Lower lobe of right lung (tissue), 2 donors: ENCODE data around the gene SOX8. TPM values are rescaled to one million over a fixed set of nuclear protein-coding genes. Genes with fewer than 3 reads are reported as not detected.
A peak's percentile ranks its signal among the peaks of the same experiment; 100 is the strongest.
"Not testable (repeated sequence)": the region's sequence is repeated elsewhere in the genome, so short reads cannot be mapped to it uniquely, and the experiment has no call there.

Source experiments
- ATAC-seq, 2 donors: fragments of 200-7000 bp; cut with Tn5 transposase; one replicate each; pipeline ENCODE4 v1.9.1; 2020 to 2022; ENCODE audit warnings: mild to moderate bottlenecking in 2 of 2, moderate library complexity in 2 of 2
- DNase-seq: peaks from one replicate; pipeline ENCODE4 v3.0.0-alpha.2; 2020
- H3K27ac ChIP-seq: fragments of 200-600 bp; one replicate; pipeline ENCODE4 v1.8.0; 2022
- H3K27me3 ChIP-seq: fragments of 200-600 bp; one replicate; pipeline ENCODE4 v1.8.0; 2022; ENCODE audit warnings: low read depth
- H3K36me3 ChIP-seq: fragments of 200-600 bp; one replicate; pipeline ENCODE4 v1.8.0; 2022; ENCODE audit warnings: mild to moderate bottlenecking
- H3K4me1 ChIP-seq: fragments of 200-600 bp; one replicate; pipeline ENCODE4 v1.8.0; 2022
- H3K4me3 ChIP-seq: fragments of 200-600 bp; one replicate; pipeline ENCODE4 v1.8.0; 2022; ENCODE audit warnings: mild to moderate bottlenecking
- H3K9me3 ChIP-seq: fragments of 200-600 bp; one replicate; pipeline ENCODE4 v1.8.0; 2022
- intact Hi-C: fragments of 100-400 bp; cut with DNase I; formaldehyde crosslinking; loops from one replicate; pipeline ENCODE4 v1.11.0; 2022
- total RNA-seq: library from RNA; stranded (reverse); fragmentation: NEBNext Ultra II Directional; extraction: Animal tissue kit (Norgen Biotek cat#: 25700); gene quantifications from one replicate; pipeline ENCODE4 v1.2.1, GENCODE V29; 2021
- TF ChIP-seq, protein P1 (sequence below): fragments of 200-600 bp; IDR thresholded peaks from one replicate; pipeline ENCODE4 v1.8.0; 2022; ENCODE audit warnings: antibody characterized with exemption, mild to moderate bottlenecking
- donor health status: DM: no; HTN: yes; CAD: no; lungs with severe emphysema.

The SOX8 gene
- total RNA-seq, 1 donor from 2014 or later: 0.15 TPM

DNA sequence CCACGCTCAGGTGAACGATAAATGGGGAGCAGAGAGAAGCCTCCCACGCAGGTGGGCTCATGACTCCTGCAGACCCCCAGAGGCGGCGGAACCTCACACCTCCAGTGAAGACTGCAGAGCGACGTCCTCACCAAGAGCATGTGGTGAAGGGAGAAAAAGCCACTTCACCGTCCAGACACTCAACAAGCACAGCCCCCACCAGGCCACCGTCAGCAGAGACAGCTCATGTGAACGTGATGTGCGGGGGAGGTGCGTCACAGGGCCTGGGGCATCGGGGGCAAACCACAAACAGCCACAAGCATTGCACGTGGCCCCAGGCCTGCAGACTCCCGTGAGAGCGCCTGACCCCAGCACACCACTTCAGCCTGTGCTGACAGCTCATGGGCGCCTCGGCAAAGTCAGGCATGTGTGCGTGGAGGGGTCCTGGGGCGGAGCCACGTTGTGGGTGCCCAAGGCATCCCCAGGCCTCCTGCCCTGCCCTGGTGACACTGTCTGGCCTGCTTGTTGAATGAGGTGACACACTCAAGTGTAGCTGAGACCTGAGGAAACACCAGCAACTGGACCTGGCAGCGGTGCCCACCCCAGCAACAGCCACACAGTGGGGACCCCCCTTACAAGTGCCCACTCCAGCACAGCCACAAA is 29.8 kb upstream of the SOX8 start:
- TF ChIP-seq, protein P1, sequence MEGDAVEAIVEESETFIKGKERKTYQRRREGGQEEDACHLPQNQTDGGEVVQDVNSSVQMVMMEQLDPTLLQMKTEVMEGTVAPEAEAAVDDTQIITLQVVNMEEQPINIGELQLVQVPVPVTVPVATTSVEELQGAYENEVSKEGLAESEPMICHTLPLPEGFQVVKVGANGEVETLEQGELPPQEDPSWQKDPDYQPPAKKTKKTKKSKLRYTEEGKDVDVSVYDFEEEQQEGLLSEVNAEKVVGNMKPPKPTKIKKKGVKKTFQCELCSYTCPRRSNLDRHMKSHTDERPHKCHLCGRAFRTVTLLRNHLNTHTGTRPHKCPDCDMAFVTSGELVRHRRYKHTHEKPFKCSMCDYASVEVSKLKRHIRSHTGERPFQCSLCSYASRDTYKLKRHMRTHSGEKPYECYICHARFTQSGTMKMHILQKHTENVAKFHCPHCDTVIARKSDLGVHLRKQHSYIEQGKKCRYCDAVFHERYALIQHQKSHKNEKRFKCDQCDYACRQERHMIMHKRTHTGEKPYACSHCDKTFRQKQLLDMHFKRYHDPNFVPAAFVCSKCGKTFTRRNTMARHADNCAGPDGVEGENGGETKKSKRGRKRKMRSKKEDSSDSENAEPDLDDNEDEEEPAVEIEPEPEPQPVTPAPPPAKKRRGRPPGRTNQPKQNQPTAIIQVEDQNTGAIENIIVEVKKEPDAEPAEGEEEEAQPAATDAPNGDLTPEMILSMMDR: no peak
- intact Hi-C loops: no loop called here
- Histone ChIP-seq H3K4me3 (no peak overlapping the region), H3K4me1 (no peaks in the 10 kb centered on the region), H3K27me3 (no peaks in the 10 kb centered on the region), H3K36me3 (peaks cover 22% of the 10 kb centered on the region), H3K9me3 (no peaks in the 10 kb centered on the region), H3K27ac (no peak overlapping the region)
- DNase-seq (no peak), ATAC-seq (peak in 1 of 2 donors; percentile 17)

DNA sequence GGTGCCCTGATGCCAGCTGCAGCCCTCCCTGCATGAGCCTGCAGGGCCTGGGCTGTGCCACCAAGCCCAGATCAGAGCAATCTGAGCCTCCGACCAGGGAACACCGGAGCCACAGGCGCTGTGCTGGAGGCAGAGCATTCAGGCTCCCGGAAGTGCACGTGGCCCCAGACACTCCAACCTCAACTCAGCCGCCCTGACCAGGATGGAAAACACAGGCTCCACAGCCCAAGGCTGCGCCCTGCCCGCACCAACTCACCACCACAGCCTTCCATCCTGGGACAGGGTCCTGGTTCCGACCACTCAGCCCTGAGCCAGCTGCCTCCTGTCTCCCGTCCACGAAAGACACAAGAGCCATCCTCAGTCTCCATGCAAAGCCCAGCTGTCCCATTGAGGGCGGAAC is 29.2 kb upstream of the SOX8 start:
- intact Hi-C loops: no loop called here
- no peak for ATAC-seq

DNA sequence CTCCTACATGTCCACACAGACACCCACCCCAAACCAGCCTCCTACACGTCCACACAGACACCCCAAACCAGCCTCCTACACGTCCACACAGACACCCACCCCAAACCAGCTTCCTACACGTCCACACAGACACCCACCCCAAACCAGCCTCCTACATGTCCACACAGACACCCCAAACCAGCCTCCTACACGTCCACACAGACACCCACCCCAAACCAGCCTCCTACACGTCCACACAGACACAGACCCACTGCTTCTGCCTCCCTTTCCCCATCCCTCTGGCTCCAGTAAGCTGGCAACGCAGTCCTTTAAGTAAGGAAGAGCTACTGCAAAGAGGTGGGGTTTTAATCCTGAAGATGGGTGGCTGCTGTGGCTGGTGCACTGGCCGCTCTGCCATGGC is 27.8 kb upstream of the SOX8 start:
- peaks cover 16% of the 10 kb centered on the region for H3K36me3 ChIP-seq
- H3K9me3 ChIP-seq, DNase-seq, ATAC-seq, H3K4me3 ChIP-seq, intact Hi-C loops, H3K27me3 ChIP-seq, H3K4me1 ChIP-seq, H3K27ac ChIP-seq: not testable (repeated sequence)

More for the DNA sequence above, 29.2 kb upstream of the SOX8 start:
- no peak for DNase-seq
- H3K27me3 ChIP-seq: no peaks in the 10 kb centered on the region
- no peaks in the 10 kb centered on the region for H3K4me1 ChIP-seq
- H3K27ac ChIP-seq: no peak overlapping the region
- TF ChIP-seq, protein P1: no peak
- H3K4me3 ChIP-seq: no peak overlapping the region
- H3K36me3 ChIP-seq: peaks cover 17% of the 10 kb centered on the region
- H3K9me3 ChIP-seq: no peaks in the 10 kb centered on the region

DNA sequence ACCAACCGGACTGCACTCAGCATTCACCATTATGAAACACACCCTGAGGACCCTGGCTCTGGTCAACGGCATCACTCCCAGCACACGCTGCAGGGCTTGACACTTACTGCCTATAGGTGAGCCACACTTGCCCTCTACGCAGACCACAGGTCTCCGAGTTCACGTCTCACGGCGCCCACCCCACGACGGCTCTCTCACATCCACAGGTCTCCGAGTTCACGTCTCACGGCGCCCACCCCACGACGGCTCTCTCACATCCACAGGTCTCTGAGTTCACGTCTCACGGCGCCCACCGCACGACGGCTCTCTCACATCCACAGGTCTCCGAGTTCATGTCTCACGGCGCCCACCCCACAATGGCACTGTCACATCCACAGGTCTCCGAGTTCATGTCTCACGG is 25.8 kb upstream of the SOX8 start:
- intact Hi-C loops: not testable (repeated sequence)

DNA sequence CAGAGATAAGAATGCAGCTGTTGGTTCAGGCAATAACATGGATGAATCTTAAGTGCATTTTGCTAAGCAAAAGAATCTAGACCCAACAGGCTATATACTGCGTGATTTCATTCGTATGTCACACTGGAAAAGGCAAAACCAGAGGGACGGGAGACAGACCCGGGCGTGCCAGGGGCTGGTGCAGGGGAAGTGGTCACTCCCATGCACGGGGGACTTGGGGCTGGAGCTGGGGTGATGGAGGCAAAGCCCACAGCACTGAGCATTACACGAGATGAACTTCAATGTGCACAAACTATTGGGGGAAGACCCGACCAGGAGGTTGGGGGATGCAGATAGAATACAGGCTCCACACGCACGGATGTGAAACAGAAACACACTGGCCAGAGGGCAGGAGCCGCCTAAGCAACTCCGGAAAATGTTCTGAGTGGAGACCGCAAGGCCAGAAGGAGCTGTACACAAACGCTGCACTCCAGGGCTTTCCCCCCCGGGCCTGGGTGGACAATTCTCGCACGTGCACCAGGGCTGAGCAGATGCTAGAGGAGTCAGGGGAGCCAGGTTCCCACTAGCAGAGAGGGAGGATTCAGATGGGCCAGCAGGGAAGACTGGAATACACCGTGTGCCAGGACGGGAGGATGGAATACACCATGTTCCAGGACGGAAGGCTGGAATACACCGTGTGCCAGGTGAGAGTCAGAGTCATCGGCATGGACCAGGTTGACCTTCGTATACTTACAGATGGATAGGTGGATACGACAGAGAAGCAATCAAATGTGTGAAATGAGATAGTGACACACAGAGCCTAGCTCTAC is 22.1 kb upstream of the SOX8 start:
- H3K36me3 ChIP-seq: peaks cover under 1% of the 10 kb centered on the region
- no peaks in the 10 kb centered on the region for H3K27me3 ChIP-seq
- TF ChIP-seq, protein P1: no peak
- H3K27ac ChIP-seq: no peak overlapping the region
- H3K9me3 ChIP-seq: no peaks in the 10 kb centered on the region
- DNase-seq: no peak
- no peak for ATAC-seq
- no peak overlapping the region for H3K4me3 ChIP-seq
- intact Hi-C loops: no loop called here
- H3K4me1 ChIP-seq: peaks cover 12% of the 10 kb centered on the region

More for the DNA sequence above, 25.8 kb upstream of the SOX8 start:
- not testable (repeated sequence) for H3K9me3 ChIP-seq, H3K4me1 ChIP-seq, ATAC-seq, H3K4me3 ChIP-seq, H3K27ac ChIP-seq, H3K27me3 ChIP-seq, DNase-seq
- peaks cover 16% of the 10 kb centered on the region for H3K36me3 ChIP-seq

DNA sequence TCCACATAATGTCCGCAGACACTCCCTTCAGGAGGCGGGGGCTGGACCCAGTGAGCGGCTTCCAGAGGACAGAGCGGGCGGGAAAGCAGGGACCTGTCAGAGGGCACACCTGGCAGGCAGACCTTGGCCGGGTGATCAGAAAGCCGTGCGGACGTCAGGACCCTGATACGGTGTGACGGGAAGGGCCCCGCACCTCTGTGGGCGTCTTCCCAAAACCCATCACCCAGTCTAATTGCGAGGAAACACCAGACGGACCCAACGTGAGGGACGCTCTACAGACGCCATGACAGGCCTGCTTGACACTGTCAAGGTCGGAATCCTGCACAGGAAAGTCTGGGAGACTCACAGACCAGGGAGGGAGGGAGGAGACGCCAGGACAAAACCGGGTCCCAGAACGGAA is 19.2 kb upstream of the SOX8 start:
- TF ChIP-seq, protein P1: no peak
- intact Hi-C loops: no loop called here
- Histone ChIP-seq H3K36me3 (peaks cover 2% of the 10 kb centered on the region), H3K9me3 (no peaks in the 10 kb centered on the region), H3K27ac (no peak overlapping the region), H3K27me3 (no peaks in the 10 kb centered on the region), H3K4me1 (peaks cover 12% of the 10 kb centered on the region), H3K4me3 (no peak overlapping the region)
- no peak for ATAC-seq
- DNase-seq: peak; percentile 38
